Measurements from ENCODE around the gene DPM2.

DPM2 gene

GRCh38 chr9:127937388-127938297, at the start of gene DPM2:
Gene DPM2 (minus strand): TSS chr9:127937854. CDS start chr9:127937820, 34 bp downstream.
- peak; percentile 86 for DNase-seq (ENCODE audit: low read depth)

GRCh38 chr9:127987103-127987614, 49.5 kb upstream of the DPM2 start:
- DNase-seq (ENCODE audit: low read depth) = peak; percentile 41

GRCh38 chr9:127985011-127985410, 47.4 kb upstream of the DPM2 start:
- DNase-seq (ENCODE audit: low read depth) = no peak

GRCh38 chr9:127983847-127984289, 46.2 kb upstream of the DPM2 start:
- DNase-seq (ENCODE audit: low read depth) = no peak

GRCh38 chr9:127982912-127983311, 45.3 kb upstream of the DPM2 start:
- no peak for DNase-seq (ENCODE audit: low read depth)

GRCh38 chr9:127981559-127982121, 44.0 kb upstream of the DPM2 start:
- DNase-seq (ENCODE audit: low read depth) = no peak

GRCh38 chr9:127980706-127981558, 43.3 kb upstream of the DPM2 start, which contains the start of gene EEIG1:
Gene EEIG1 (minus strand): TSS chr9:127980989. CDS start chr9:127980137, 852 bp downstream.
- DNase-seq (ENCODE audit: low read depth) = peak; percentile 92

- peak; percentile 28 for DNase-seq (ENCODE audit: low read depth)
Observed at GRCh38 chr9:127980060-127980705, 42.5 kb upstream of the DPM2 start.

GRCh38 chr9:127979333-127980059, 41.8 kb upstream of the DPM2 start:
- DNase-seq (ENCODE audit: low read depth) = peak; percentile 67

GRCh38 chr9:127979015-127979332, 41.3 kb upstream of the DPM2 start:
- no peak for DNase-seq (ENCODE audit: low read depth)

- peak; percentile 85 for DNase-seq (ENCODE audit: low read depth)
Observed at GRCh38 chr9:127977884-127978647, 40.4 kb upstream of the DPM2 start.

- no peak for DNase-seq (ENCODE audit: low read depth)
Observed at GRCh38 chr9:127977009-127977883, 39.6 kb upstream of the DPM2 start.

GRCh38 chr9:127976498-127976897, 38.8 kb upstream of the DPM2 start:
- no peak for DNase-seq (ENCODE audit: low read depth)

GRCh38 chr9:127975376-127976315, 38.0 kb upstream of the DPM2 start:
- peak; percentile 43 for DNase-seq (ENCODE audit: low read depth)

GRCh38 chr9:127974769-127975261, 37.2 kb upstream of the DPM2 start:
- DNase-seq (ENCODE audit: low read depth) = peak; percentile 48

GRCh38 chr9:127974001-127974768, 36.5 kb upstream of the DPM2 start:
- DNase-seq (ENCODE audit: low read depth) = no peak

All from EH (cell line).